HEK293 (cell line): ENCODE results near the gene WDR48.

Experiments
- CTCF ChIP-seq: fragments of 450-650 bp; formaldehyde crosslinking; IDR thresholded peaks from 2 replicates; pipeline ENCODE4 v1.5.1; 2016; ENCODE audit warnings: missing biosample characterization, missing genetic modification characterization
- ELK4 ChIP-seq: IDR thresholded peaks from 2 replicates; pipeline ENCODE4 v1.6.1; 2011; ENCODE audit warnings: mild to moderate bottlenecking, low read depth, low read length, borderline replicate concordance
- MEIS1 ChIP-seq: sonication (generic); formaldehyde crosslinking; IDR thresholded peaks from 2 replicates; pipeline ENCODE4 v1.8.1; 2022; ENCODE audit warnings: missing genetic modification reagents, mild to moderate bottlenecking, borderline replicate concordance
- REST ChIP-seq: fragments of 450-650 bp; formaldehyde crosslinking; IDR thresholded peaks from 2 replicates; pipeline ENCODE4 v1.5.1; 2016; ENCODE audit warnings: missing biosample characterization, missing genetic modification characterization
- ZBTB7A ChIP-seq: fragments of 450-650 bp; formaldehyde crosslinking; IDR thresholded peaks from 2 replicates; pipeline ENCODE4 v1.5.1; 2016; ENCODE audit warnings: low read depth, missing biosample characterization, missing genetic modification characterization
- ZFP3 ChIP-seq: fragments of 450-650 bp; formaldehyde crosslinking; IDR thresholded peaks from 2 replicates; pipeline ENCODE4 v1.5.1; 2016; ENCODE audit warnings: low read depth, missing biosample characterization, missing genetic modification characterization
- ZNF274 ChIP-seq, 2 experiments: fragments of 200-500 bp in 1 of 2; fragments of 450-650 bp in 1 of 2; sonication (Bioruptor generic) in 1 of 2; formaldehyde crosslinking in 1 of 2; IDR thresholded peaks; 2 replicates each; pipeline versions ENCODE4 v1.5.1 to v1.6.1; 2014 to 2016; ENCODE audit warnings: borderline replicate concordance in 1 of 2, inconsistent platforms in 1 of 2, low read length in 1 of 2, missing biosample characterization in 1 of 2, missing genetic modification characterization in 1 of 2
- ZNF37A ChIP-seq: fragments of 450-650 bp; IDR thresholded peaks from 2 replicates; pipeline ENCODE4 v1.5.1; 2018; ENCODE audit warnings: missing biosample characterization, missing genetic modification characterization
- ZNF416 ChIP-seq: fragments of 450-650 bp; formaldehyde crosslinking; IDR thresholded peaks from 2 replicates; pipeline ENCODE4 v1.5.1; 2016; ENCODE audit warnings: missing biosample characterization, missing genetic modification characterization
- ZNF670 ChIP-seq: fragments of 450-650 bp; formaldehyde crosslinking; IDR thresholded peaks from 2 replicates; pipeline ENCODE4 v1.5.1; 2016; ENCODE audit warnings: missing biosample characterization, missing genetic modification characterization, low read depth

- TF ChIP-seq ZFP3 (tag by site-specific recombination), result no peak
- TF ChIP-seq CTCF (tag by site-specific recombination), result no peak
- no peak for TF ChIP-seq MEIS1 (CRISPR knock-in tag)
- no peak for TF ChIP-seq ZNF670 (tag by site-specific recombination)
- no peak for TF ChIP-seq REST (tag by site-specific recombination)
- TF ChIP-seq ZNF416 (tag by site-specific recombination), result no peak
- TF ChIP-seq ZBTB7A (tag by site-specific recombination), result no peak
- TF ChIP-seq ZNF274 (IDR thresholded peaks at IDR 0.05; ENCODE audit: low read length), result no peak
- TF ChIP-seq ZNF274 (tag by site-specific recombination; IDR thresholded peaks at IDR 0.05; ENCODE audit: borderline replicate concordance), result no peak
- TF ChIP-seq ZNF37A (tag by site-specific recombination), result no peak
- no peak for TF ChIP-seq ELK4
Observed at GRCh38 chr3:39097716-39098472, 46.1 kb downstream of the WDR48 start.
